Activated T-cell treated with anti-CD3 and anti-CD28 coated beads for 4 hours (primary cell): ENCODE results near the gene JMY.

Experiments used
- DNase-seq: peaks from one replicate; pipeline ENCODE4 v3.0.0-alpha.2; 2020

Gene JMY

GRCh38 chr5:79235634-79236361 lies at the start of gene JMY:
Gene JMY, plus strand, starts transcription at chr5:79236131. Its CDS starts 520 bp downstream, at chr5:79236651.
- peak; percentile 71 for DNase-seq

DNA sequence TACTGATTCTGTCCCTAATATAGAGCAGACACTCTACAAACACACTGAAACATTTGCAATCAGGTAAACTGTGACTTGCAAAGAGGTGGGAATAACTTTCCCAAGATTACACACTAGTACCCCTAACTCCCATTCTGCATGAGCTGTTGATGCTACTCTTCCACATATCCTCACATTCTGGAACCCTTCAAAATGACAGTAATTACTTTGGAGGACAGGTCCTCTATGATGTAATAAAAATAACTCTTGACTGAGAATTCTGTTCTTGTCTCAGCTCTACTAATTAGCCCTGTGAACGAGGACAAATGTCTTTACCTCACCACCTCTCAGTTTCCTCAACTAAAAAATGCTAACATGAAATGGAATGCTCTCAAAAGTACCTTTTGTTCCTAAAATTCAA lies 49.5 kb upstream of the JMY start:
- DNase-seq, result no peak

GRCh38 chr5:79189439-79190234 lies 46.3 kb upstream of the JMY start:
- no peak for DNase-seq

DNA sequence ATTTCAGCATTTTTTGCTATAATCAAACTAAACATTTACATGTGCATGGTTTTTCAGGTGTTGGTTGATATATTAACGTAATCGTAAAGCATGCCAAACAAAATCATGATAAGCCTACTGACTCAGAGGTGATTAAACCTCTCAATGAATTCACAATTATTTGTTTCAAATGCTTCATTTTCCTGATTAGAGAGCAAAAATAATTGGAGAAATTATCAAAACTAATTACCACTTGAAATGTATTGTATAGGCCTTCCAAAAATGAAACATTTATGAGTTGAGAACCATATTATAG lies 45.7 kb upstream of the JMY start:
- no peak for DNase-seq

DNA sequence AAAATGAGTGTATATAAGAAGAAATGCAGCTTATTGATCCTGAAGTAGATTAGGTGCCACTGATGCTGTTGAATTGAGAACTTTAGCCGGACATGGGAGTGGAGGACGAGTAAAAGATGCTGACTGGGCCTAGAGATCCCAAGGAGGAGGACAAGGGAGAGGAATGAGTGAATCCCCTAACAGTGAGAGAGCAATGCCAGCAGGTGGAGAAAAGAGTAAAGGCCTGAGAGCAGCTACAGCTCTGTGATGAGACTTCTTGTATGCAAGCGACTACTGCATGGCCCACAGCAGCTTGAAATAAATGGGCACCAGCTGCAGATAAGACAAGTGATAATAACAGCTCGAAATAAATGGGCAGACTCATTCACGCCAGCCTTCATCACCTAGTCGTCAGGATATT lies 44.5 kb upstream of the JMY start:
- no peak for DNase-seq

GRCh38 chr5:79193643-79194042 lies 42.3 kb upstream of the JMY start:
- DNase-seq, result no peak

- no peak for DNase-seq
Observed at GRCh38 chr5:79200573-79201183, 35.3 kb upstream of the JMY start.

GRCh38 chr5:79201206-79201605 lies 34.7 kb upstream of the JMY start:
- DNase-seq, result no peak

DNA sequence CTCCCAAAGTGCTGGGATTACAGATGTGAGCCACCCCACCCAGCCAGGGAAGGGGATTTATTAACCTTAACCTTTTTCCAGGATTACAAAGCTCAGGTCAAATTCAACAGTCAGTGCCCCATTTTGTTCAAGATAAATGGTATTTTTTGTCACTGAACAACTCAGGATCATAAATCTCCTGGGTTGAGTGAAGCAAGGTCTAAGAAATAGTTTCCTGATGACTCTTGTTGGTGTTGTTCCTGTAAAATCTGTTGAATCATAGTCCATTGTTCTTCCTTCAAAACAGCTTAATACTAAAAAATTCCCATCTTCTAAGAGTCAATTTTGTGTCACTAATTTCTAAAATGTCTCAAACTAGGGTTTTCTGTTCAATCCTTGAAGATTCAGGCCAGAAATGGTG lies 33.9 kb upstream of the JMY start:
- DNase-seq, result no peak

DNA sequence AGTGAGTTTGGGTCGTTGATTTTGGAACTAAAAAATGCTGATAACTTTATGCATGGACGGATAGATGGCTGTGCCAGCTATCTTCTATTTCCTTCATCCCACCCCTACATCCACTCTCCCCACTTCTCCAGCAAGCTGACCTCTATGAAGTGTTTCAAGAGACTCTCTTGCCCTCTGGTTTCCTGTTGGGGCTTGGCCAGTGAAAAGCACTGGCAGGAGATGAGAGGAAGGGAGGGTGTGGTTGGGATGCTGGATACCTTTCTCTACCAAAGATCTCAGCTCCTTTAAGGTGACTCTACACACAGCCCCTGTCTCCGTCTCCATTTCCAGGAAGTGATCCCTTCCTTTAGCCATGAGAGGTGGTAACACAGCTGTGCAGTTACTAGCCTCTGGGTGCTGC lies 30.0 kb upstream of the JMY start:
- no peak for DNase-seq

- no peak for DNase-seq
Observed at GRCh38 chr5:79206541-79206940, 29.4 kb upstream of the JMY start.

GRCh38 chr5:79209505-79209904 lies 26.4 kb upstream of the JMY start:
- no peak for DNase-seq

DNA sequence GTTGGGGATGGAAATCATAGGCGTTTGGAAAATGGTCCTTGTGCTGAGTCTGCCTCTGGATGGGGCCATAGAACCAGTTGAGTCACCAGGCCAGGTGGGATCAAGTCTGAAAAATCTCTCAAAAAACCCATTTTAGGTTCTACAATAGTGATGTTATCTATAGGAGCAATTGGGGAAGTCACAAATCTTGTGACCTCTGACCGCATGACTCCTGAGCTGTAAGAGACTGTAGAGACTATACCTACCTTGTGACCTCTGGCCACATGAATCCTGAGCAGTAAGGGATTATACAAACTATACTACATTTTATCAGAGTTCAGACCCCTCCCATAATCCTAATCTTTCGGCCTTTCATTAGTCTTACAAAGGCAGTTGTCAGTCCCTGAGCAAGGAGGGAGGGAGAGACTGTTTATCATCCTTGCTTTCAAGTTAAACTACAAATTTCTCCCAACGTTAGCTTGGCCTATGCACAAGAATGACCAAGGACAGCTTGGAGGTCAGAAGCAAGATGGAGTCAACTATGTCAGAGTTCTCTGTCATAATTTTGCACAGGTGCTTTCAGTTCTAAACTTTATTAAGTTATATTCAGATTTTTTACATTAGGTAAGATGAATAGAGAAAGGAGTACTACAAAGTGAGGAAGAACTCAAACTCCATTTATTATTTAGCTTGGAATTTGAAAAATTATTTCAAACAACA lies 11.5 kb upstream of the JMY start:
- DNase-seq, result no peak

DNA sequence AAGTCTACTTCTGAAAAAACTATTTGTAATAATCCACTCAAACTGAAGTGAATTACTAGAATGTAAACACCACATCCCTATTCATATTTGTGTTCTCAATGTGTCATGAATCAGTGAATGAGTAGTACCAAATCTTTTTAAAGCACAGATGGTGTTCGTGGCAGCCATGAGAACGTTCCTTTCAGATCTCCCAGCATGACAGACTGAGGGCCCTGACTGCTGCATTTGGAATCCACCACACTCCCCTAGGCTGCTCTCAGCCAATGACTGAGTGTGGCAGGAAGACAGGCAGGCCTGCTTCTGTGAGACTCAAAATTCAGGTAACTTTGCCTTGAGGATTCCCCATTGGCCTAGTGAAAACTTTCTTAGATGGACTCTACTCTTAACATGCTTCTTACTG lies 10.9 kb upstream of the JMY start:
- DNase-seq, result no peak

DNA sequence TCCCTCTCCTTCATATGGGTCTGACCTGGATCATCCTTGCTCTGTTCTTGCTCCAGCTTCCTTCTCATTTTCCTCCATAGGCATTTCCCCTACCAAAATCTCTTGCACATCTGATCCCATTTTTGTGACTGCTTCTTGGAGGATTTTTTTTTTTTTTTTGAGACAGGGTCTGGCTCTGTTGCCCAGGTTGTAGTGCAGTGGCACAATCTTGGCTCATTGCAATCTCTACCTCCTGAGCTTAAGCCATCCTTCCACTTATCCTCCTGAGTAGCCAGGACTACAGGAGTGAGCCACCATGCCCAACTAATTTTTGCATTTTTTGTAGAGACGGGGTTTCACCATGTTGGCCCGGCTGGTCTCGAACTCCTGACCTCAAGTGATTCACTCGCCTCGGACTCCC lies 10.5 kb upstream of the JMY start:
- DNase-seq, result no peak

DNA sequence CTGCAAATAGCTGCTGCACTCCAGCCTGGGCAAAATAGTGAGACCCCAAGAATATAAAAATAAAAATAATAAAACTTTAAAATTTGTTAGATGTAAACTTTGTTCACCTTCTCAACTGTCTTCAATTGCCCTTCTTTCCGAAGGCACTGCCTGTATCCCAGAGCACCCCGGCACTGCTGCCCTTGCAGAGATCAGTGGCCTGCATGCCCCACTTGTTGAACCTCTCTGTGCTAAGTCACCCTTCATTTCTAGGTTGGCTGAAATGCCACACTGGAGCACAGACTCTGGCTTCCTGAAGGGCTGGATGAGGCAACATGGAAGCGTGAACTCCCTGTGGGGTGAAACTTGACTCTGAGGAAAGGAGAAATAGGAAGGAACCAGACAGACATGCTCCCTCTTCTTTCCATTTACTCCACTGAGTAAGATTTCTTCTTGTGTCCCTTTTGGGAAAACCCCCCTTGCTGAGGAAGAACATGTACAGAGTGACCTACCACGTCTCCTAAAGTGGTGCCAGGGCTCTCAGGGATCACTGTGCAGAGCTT lies 8.4 kb upstream of the JMY start:
- DNase-seq, result no peak

GRCh38 chr5:79229357-79230174 lies 6.4 kb upstream of the JMY start:
- no peak for DNase-seq

DNA sequence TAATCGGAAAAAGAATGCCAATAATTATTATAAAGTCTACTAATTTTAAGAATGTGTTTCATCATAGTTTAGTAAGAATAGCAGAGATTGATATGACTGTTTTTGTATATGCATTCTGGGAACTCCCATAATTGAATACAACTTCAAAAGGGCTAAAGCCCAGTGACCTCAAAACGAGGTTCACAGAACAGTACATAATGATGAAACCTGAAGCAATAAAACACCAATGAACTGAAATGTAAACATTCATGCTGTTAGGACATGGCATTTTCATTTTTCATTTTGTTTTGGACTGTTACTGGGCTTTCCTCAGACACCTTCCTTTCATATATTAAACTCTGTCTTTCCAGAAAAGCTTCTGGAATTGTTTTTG lies 684 bp upstream of the JMY start:
- no peak for DNase-seq

GRCh38 chr5:79236362-79236969 lies 535 bp downstream of the JMY start:
- DNase-seq, result no peak

DNA sequence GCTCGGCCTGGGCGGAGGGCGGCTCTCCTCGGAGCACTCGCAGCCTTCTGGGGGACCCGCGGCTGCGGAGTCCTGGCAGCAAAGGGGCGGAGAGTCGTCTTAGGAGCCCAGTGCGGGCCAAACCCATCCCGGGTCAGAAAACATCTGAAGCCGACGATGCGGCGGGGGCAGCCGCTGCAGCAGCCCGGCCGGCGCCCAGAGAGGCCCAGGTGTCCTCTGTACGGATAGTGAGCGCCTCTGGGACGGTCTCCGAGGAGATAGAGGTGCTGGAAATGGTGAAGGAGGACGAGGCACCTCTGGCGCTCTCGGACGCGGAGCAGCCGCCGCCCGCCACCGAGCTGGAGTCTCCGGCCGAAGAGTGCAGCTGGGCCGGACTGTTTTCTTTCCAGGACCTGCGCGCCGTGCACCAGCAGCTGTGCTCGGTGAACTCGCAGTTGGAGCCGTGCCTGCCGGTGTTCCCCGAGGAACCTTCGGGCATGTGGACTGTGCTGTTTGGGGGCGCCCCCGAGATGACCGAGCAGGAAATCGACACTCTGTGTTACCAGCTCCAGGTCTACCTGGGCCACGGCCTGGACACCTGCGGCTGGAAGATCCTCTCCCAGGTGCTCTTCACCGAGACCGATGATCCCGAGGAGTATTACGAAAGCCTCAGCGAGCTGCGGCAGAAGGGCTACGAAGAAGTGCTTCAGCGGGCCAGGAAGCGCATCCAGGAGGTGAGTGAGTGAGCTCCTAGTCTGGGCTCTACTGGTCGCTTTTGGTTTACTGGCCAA lies 1.2 kb downstream of the JMY start:
- peak; percentile 3 for DNase-seq
